GM18867 (cell line): ENCODE measurements around the gene CMKLR1.

Source experiments
- ATAC-seq: cut with Tn5 transposase; IDR thresholded peaks from one replicate; pipeline ENCODE4 v1.9.1; 2021; ENCODE audit warnings: mild to moderate bottlenecking, moderate library complexity; ENCODE audit not compliant: unreplicated experiment

Gene CMKLR1

GRCh38 chr12:108317308-108318234 lies 21.5 kb downstream of the CMKLR1 start:
- ATAC-seq = no peak

GRCh38 chr12:108316176-108317086 lies 22.7 kb downstream of the CMKLR1 start:
- ATAC-seq = no peak

- ATAC-seq = no peak
Observed at GRCh38 chr12:108315486-108316105, 23.5 kb downstream of the CMKLR1 start.

GRCh38 chr12:108313606-108314351 lies 25.3 kb downstream of the CMKLR1 start:
- ATAC-seq = no peak

- ATAC-seq = no peak
Observed at GRCh38 chr12:108313241-108313605, 25.9 kb downstream of the CMKLR1 start.

GRCh38 chr12:108312693-108313189 lies 26.4 kb downstream of the CMKLR1 start:
- ATAC-seq = no peak

- no peak for ATAC-seq
Observed at GRCh38 chr12:108312073-108312659, 26.9 kb downstream of the CMKLR1 start.

- no peak for ATAC-seq
Observed at GRCh38 chr12:108311605-108312004, 27.5 kb downstream of the CMKLR1 start.

GRCh38 chr12:108310489-108310888 lies 28.6 kb downstream of the CMKLR1 start:
- no peak for ATAC-seq

GRCh38 chr12:108309674-108310312 lies 29.3 kb downstream of the CMKLR1 start:
- peak; percentile 40 for ATAC-seq

GRCh38 chr12:108308395-108309085 lies 30.6 kb downstream of the CMKLR1 start:
- ATAC-seq = no peak

GRCh38 chr12:108307006-108307405 lies 32.1 kb downstream of the CMKLR1 start:
- no peak for ATAC-seq

- ATAC-seq = no peak
Observed at GRCh38 chr12:108306506-108306905, 32.6 kb downstream of the CMKLR1 start.

- no peak for ATAC-seq
Observed at GRCh38 chr12:108305991-108306501, 33.1 kb downstream of the CMKLR1 start.

- no peak for ATAC-seq
Observed at GRCh38 chr12:108305520-108305919, 33.6 kb downstream of the CMKLR1 start.

GRCh38 chr12:108304633-108305032 lies 34.5 kb downstream of the CMKLR1 start:
- no peak for ATAC-seq

GRCh38 chr12:108303703-108304102 lies 35.4 kb downstream of the CMKLR1 start:
- ATAC-seq = no peak

GRCh38 chr12:108302403-108303311 lies 36.5 kb downstream of the CMKLR1 start:
- no peak for ATAC-seq
